HepG2 (cell line): ENCODE measurements around the gene KRTCAP2. TPM values are rescaled to one million over a fixed set of nuclear protein-coding genes. Genes with fewer than 3 reads are reported as not detected.

ENCODE experiments used
- DR1 ChIP-seq: sonication (generic); formaldehyde crosslinking; IDR thresholded peaks from 2 replicates; pipeline ENCODE4 v1.8.0; 2021; ENCODE audit warnings: mild to moderate bottlenecking, missing genetic modification reagents, inconsistent platforms
- FOXO1 ChIP-seq: sonication (generic); formaldehyde crosslinking; IDR thresholded peaks from 2 replicates; pipeline ENCODE4 v1.4.0; 2020; ENCODE audit warnings: missing genetic modification reagents
- HDAC1 ChIP-seq: sonication (generic); formaldehyde crosslinking; IDR thresholded peaks from 2 replicates; pipeline ENCODE4 v1.5.1; 2020; ENCODE audit warnings: mild to moderate bottlenecking, missing genetic modification reagents
- HNRNPL ChIP-seq: fragments of 200-400 bp; formaldehyde crosslinking; IDR thresholded peaks from 2 replicates; pipeline ENCODE4 v1.6.1; 2017; ENCODE audit warnings: mild to moderate bottlenecking, low read depth, low read length
- IKZF4 ChIP-seq: sonication (generic); formaldehyde crosslinking; IDR thresholded peaks from 2 replicates; pipeline ENCODE4 v1.5.1; 2020; ENCODE audit warnings: borderline replicate concordance, mild to moderate bottlenecking, low read depth, missing genetic modification reagents; ENCODE audit errors: not compliant biosample characterization
- KDM2A ChIP-seq: sonication (generic); formaldehyde crosslinking; IDR thresholded peaks from 2 replicates; pipeline ENCODE4 v1.4.0; 2020; ENCODE audit warnings: low read depth, missing genetic modification reagents, borderline replicate concordance
- MTERF4 ChIP-seq: sonication (generic); formaldehyde crosslinking; IDR thresholded peaks from 2 replicates; pipeline ENCODE4 v1.8.0; 2023; ENCODE audit warnings: mild to moderate bottlenecking, missing genetic modification reagents
- NFYC ChIP-seq: IDR thresholded peaks from 2 replicates; pipeline ENCODE4 v1.6.1; 2016; ENCODE audit warnings: missing genetic modification reagents, missing compliant biosample characterization
- PATZ1 ChIP-seq: sonication (generic); formaldehyde crosslinking; IDR thresholded peaks from 2 replicates; pipeline ENCODE4 v1.4.0; 2020; ENCODE audit warnings: missing genetic modification reagents
- PAWR ChIP-seq: sonication (generic); formaldehyde crosslinking; IDR thresholded peaks from 2 replicates; pipeline ENCODE4 v1.4.0; 2020; ENCODE audit warnings: missing genetic modification reagents, mild to moderate bottlenecking, borderline replicate concordance
- PAX8 ChIP-seq: sonication (generic); formaldehyde crosslinking; IDR thresholded peaks from 2 replicates; pipeline ENCODE4 v1.8.0; 2022; ENCODE audit warnings: mild to moderate bottlenecking, missing genetic modification reagents, borderline replicate concordance
- SPEN ChIP-seq: sonication (generic); formaldehyde crosslinking; IDR thresholded peaks from 2 replicates; pipeline ENCODE4 v1.5.1; 2020; ENCODE audit warnings: low read depth, mild to moderate bottlenecking, missing genetic modification reagents
- TERF1 ChIP-seq: sonication (generic); formaldehyde crosslinking; IDR thresholded peaks from 2 replicates; pipeline ENCODE4 v1.8.0; 2022; ENCODE audit warnings: mild to moderate bottlenecking, missing genetic modification reagents, moderate library complexity
- THAP8 ChIP-seq: sonication (generic); formaldehyde crosslinking; IDR thresholded peaks from 2 replicates; pipeline ENCODE4 v1.5.1; 2020; ENCODE audit warnings: missing genetic modification reagents, mild to moderate bottlenecking, borderline replicate concordance
- ZFP36 ChIP-seq: fragments of 150-350 bp; IDR thresholded peaks from 2 replicates; pipeline ENCODE4 v1.6.1; 2018; ENCODE audit warnings: borderline replicate concordance, low read length, low read depth; ENCODE audit not compliant: partially characterized antibody
- ZNF10 ChIP-seq: sonication (generic); formaldehyde crosslinking; IDR thresholded peaks from 2 replicates; pipeline ENCODE4 v1.4.0; 2020; ENCODE audit warnings: mild to moderate bottlenecking, low read depth, missing genetic modification reagents, borderline replicate concordance
- ZNF260 ChIP-seq: sonication (generic); formaldehyde crosslinking; IDR thresholded peaks from 2 replicates; pipeline ENCODE4 v1.4.0; 2020; ENCODE audit warnings: missing genetic modification reagents, low read depth, mild to moderate bottlenecking, borderline replicate concordance
- ZNF333 ChIP-seq: sonication (generic); formaldehyde crosslinking; IDR thresholded peaks from 2 replicates; pipeline ENCODE4 v1.4.0; 2020; ENCODE audit warnings: mild to moderate bottlenecking, missing genetic modification reagents, borderline replicate concordance
- ZNF337 ChIP-seq: sonication (generic); formaldehyde crosslinking; IDR thresholded peaks from 2 replicates; pipeline ENCODE4 v1.5.1; 2020; ENCODE audit warnings: missing genetic modification reagents, low read depth, mild to moderate bottlenecking, borderline replicate concordance
- ZNF570 ChIP-seq: sonication (generic); formaldehyde crosslinking; IDR thresholded peaks from 2 replicates; pipeline ENCODE4 v1.4.0; 2020; ENCODE audit warnings: mild to moderate bottlenecking, missing genetic modification reagents, borderline replicate concordance
- ZNF691 ChIP-seq: sonication (generic); formaldehyde crosslinking; IDR thresholded peaks from 2 replicates; pipeline ENCODE4 v1.4.0; 2020; ENCODE audit warnings: missing genetic modification reagents, low read depth, mild to moderate bottlenecking, borderline replicate concordance
- polyA plus RNA-seq, 8 experiments: library from polyadenylated mRNA; depleted of rRNA in 3 of 8; stranded (reverse) in 7 of 8; unstranded in 1 of 8; fragments of >200 nt; fragmentation: Illumina TruSeq in 4 of 8; extraction: Trizol in 4 of 8; gene quantifications; 2 replicates each; pipeline versions ENCODE4 v1.2.1 to v1.2.3, GENCODE V29; 2011 to 2016; ENCODE audit warnings: low read depth in 4 of 8, missing spikeins in 1 of 8, mixed read lengths in 1 of 8; ENCODE audit not compliant: insufficient read depth in 1 of 8
- total RNA-seq, 5 experiments: library from RNA; depleted of rRNA; stranded (reverse); fragments of >200 nt; fragmentation: Illumina TruSeq; extraction: Trizol; gene quantifications; 2 replicates each; pipeline ENCODE4 v1.2.3, GENCODE V29; 2016; ENCODE audit warnings: low read depth in 1 of 5

The KRTCAP2 gene
- total and polyA plus RNA-seq, 2 of the 13 experiments (the other 11 are each of a cell fraction or from before 2014, with no cell fraction given), result 77.3 to 79.4 TPM

GRCh38 chr1:155172732-155173477, at the start of gene KRTCAP2 (continued):
- TF ChIP-seq HNRNPL (peak; percentile 70; the same call in 1 of the 2 replicates), IKZF4 (CRISPR knock-in tag) (no peak), ZNF337 (CRISPR knock-in tag) (no peak), ZNF570 (CRISPR knock-in tag) (no peak), PATZ1 (peak; percentile 76), DR1 (CRISPR knock-in tag) (peak; percentile 72; the same call in 1 of the 2 replicates), ZNF10 (CRISPR knock-in tag) (no peak), ZNF260 (no peak), KDM2A (CRISPR knock-in tag) (peak; percentile 98), TERF1 (CRISPR knock-in tag) (no peak), PAX8 (CRISPR knock-in tag) (no peak), ZNF691 (CRISPR knock-in tag) (no peak; the same call in 1 of the 2 replicates), PAWR (CRISPR knock-in tag) (no peak), ZNF333 (peak; percentile 43; the same call in 1 of the 2 replicates), FOXO1 (CRISPR knock-in tag) (peak; percentile 12; the same call in 1 of the 2 replicates), ZFP36 (no peak), SPEN (CRISPR knock-in tag) (peak; percentile 90), MTERF4 (CRISPR knock-in tag) (peak; percentile 97), THAP8 (no peak), NFYC (CRISPR knock-in tag) (peak; percentile 58), HDAC1 (CRISPR knock-in tag) (peak; percentile 67)
